Tibial nerve (tissue), 3 donors: ENCODE measurements around the gene PTPRJ.

Experiments
- POLR2A ChIP-seq, 2 donors: fragments of 450-650 bp; IDR thresholded peaks; one replicate each; pipeline ENCODE4 v1.6.1; 2017; ENCODE audit warnings: antibody characterized with exemption in 2 of 2, mild to moderate bottlenecking in 2 of 2, moderate library complexity in 2 of 2
- TF ChIP-seq, protein P1 (sequence below), 5 experiments: fragments of 200-600 bp in 3 of 5; fragments of 450-650 bp in 2 of 5; sonication (generic) in 3 of 5; IDR thresholded peaks; one replicate each; pipeline ENCODE4 v1.5.1; 2016 to 2019; ENCODE audit warnings: antibody characterized with exemption in 5 of 5, mild to moderate bottlenecking in 3 of 5, moderate library complexity in 2 of 5

- TF ChIP-seq, protein P1, sequence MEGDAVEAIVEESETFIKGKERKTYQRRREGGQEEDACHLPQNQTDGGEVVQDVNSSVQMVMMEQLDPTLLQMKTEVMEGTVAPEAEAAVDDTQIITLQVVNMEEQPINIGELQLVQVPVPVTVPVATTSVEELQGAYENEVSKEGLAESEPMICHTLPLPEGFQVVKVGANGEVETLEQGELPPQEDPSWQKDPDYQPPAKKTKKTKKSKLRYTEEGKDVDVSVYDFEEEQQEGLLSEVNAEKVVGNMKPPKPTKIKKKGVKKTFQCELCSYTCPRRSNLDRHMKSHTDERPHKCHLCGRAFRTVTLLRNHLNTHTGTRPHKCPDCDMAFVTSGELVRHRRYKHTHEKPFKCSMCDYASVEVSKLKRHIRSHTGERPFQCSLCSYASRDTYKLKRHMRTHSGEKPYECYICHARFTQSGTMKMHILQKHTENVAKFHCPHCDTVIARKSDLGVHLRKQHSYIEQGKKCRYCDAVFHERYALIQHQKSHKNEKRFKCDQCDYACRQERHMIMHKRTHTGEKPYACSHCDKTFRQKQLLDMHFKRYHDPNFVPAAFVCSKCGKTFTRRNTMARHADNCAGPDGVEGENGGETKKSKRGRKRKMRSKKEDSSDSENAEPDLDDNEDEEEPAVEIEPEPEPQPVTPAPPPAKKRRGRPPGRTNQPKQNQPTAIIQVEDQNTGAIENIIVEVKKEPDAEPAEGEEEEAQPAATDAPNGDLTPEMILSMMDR (IDR thresholded peaks at IDR 0.05): no peak
- no peak for TF ChIP-seq POLR2A (IDR thresholded peaks at IDR 0.05)
Observed at GRCh38 chr11:48091426-48092102, 111.2 kb downstream of the PTPRJ start.
